OCI-LY7 (cell line): Measurements from ENCODE around the gene PCCA. TPM values are rescaled to one million over a fixed set of nuclear protein-coding genes. Genes with fewer than 3 reads are reported as not detected.

Source experiments
- BruUV-seq: library from RNA; stranded (reverse); fragments of 400-500 nt; replicated peaks from 2 replicates; lab custom pipeline; 2021; lab: Mats Ljungman, UMichigan
- CTCF ChIA-PET: fragments of 300-600 bp; sonication (Branson Sonifier 250); formaldehyde crosslinking; loops from one replicate; lab custom pipeline; 2022; ENCODE audit warnings: antibody characterized with exemption; ENCODE audit not compliant: unreplicated experiment; lab: Charles Lee
- POLR2A ChIA-PET: fragments of 300-600 bp; sonication (Branson Sonifier 250); formaldehyde crosslinking; loops from one replicate; lab custom pipeline; 2022; ENCODE audit warnings: antibody characterized with exemption; lab: Charles Lee
- DNase-seq: peaks from one replicate; pipeline ENCODE4 v3.0.0-alpha.2; 2015; ENCODE audit warnings: low spot score
- H2AFZ ChIP-seq: fragments of 200-600 bp; sonication (generic), shearing (Covaris generic); 2 replicates; pipeline ENCODE4 v1.6.1; 2014; ENCODE audit warnings: mild to moderate bottlenecking, antibody characterized with exemption, low read length, moderate library complexity
- H3K27ac ChIP-seq: fragments of 200-600 bp; sonication (generic); 2 replicates; pipeline ENCODE4 v1.5.1; 2014; ENCODE audit warnings: mixed run types, low read depth, mild to moderate bottlenecking, moderate library complexity, low read length, inconsistent platforms; ENCODE audit not compliant: poor library complexity, severe bottlenecking
- H3K36me3 ChIP-seq: fragments of 200-600 bp; sonication (generic); 2 replicates; pipeline ENCODE4 v1.6.1; 2014; ENCODE audit warnings: mild to moderate bottlenecking, antibody characterized with exemption, low read length, moderate library complexity, mixed read lengths; ENCODE audit not compliant: insufficient read depth
- H3K4me1 ChIP-seq: fragments of 200-600 bp; sonication (generic); 2 replicates; pipeline ENCODE4 v1.5.1; 2014; ENCODE audit warnings: mild to moderate bottlenecking, low read length; ENCODE audit not compliant: insufficient read depth, poor library complexity, severe bottlenecking
- H3K4me2 ChIP-seq: fragments of 200-600 bp; sonication (generic); 2 replicates; pipeline ENCODE4 v1.6.1; 2014; ENCODE audit warnings: mild to moderate bottlenecking, low read length
- H3K4me3 ChIP-seq: fragments of 200-600 bp; sonication (generic); 2 replicates; pipeline ENCODE4 v1.5.1; 2014; ENCODE audit warnings: mild to moderate bottlenecking, low read depth, low read length; ENCODE audit not compliant: poor library complexity, severe bottlenecking
- H3K79me2 ChIP-seq: fragments of 200-600 bp; sonication (generic); 2 replicates; pipeline ENCODE4 v1.6.1; 2016; ENCODE audit warnings: low read depth, mild to moderate bottlenecking, low read length, moderate library complexity, mixed read lengths; ENCODE audit not compliant: insufficient read depth
- H3K9me2 ChIP-seq: fragments of 200-600 bp; sonication (generic); 2 replicates; pipeline ENCODE4 v1.6.1; 2016; ENCODE audit warnings: mild to moderate bottlenecking, low read length, mixed read lengths; ENCODE audit not compliant: insufficient read depth
- H3K9me3 ChIP-seq: fragments of 200-600 bp; sonication (generic); 2 replicates; pipeline ENCODE4 v1.6.1; 2014; ENCODE audit warnings: mild to moderate bottlenecking, mixed run types, low read length, mixed read lengths
- H4K20me1 ChIP-seq: fragments of 200-600 bp; sonication (generic); 2 replicates; pipeline ENCODE4 v1.6.1; 2014; ENCODE audit warnings: mild to moderate bottlenecking, antibody characterized with exemption, low read length, moderate library complexity, mixed read lengths; ENCODE audit not compliant: insufficient read depth
- CTCF ChIP-seq: fragments of 200-600 bp; sonication (generic); conservative IDR thresholded peaks from 2 replicates; pipeline ENCODE4 v1.5.1; 2014; ENCODE audit warnings: mild to moderate bottlenecking, antibody characterized with exemption, low read length, moderate library complexity, mixed read lengths
- EZH2phosphoT487 ChIP-seq: fragments of 200-600 bp; sonication (generic); IDR thresholded peaks from 2 replicates; pipeline ENCODE4 v1.6.1; 2018; ENCODE audit warnings: low read depth, borderline replicate concordance, mild to moderate bottlenecking, mixed run types, antibody characterized with exemption, low read length, moderate library complexity, mixed read lengths
- intact Hi-C: fragments of 100-400 bp; cut with micrococcal nuclease; formaldehyde crosslinking; loops from one replicate; pipeline ENCODE4 v1.10.0; 2022; ENCODE audit not compliant: unreplicated experiment
- total RNA-seq, 2 experiments: library from RNA; depleted of rRNA in 1 of 2; stranded (reverse); fragments of >200 nt in 1 of 2; shearing (Covaris generic) in 1 of 2; gene quantifications; 2 replicates each; pipeline ENCODE4 v1.2.3, GENCODE V29; 2014 to 2022

PCCA gene
- total RNA-seq, 2 experiments from 2014 or later, result 2.7 to 7.2 TPM

GRCh38 chr13:100423375-100423774 is 334.5 kb downstream of the PCCA start:
- H3K79me2 ChIP-seq, result no peaks in the 10 kb centered on the region
- ChIA-PET POLR2A (no interaction called here), CTCF (no interaction called here)
- DNase-seq, result no peak
- H2AFZ ChIP-seq, result no peak overlapping the region
- no peaks in the 10 kb centered on the region for H3K36me3 ChIP-seq
- no peak overlapping the region for H3K4me3 ChIP-seq
- TF ChIP-seq CTCF (no peak), EZH2phosphoT487 (no peak)
- no peak overlapping the region for H3K27ac ChIP-seq
- intact Hi-C loops, result no loop called here
- H3K9me3 ChIP-seq, result no peaks in the 10 kb centered on the region
- H3K9me2 ChIP-seq, result no peaks in the 10 kb centered on the region
- no TSS peak for BruUV-seq
- no peak overlapping the region for H3K4me2 ChIP-seq
- H3K4me1 ChIP-seq, result no peaks in the 10 kb centered on the region
- H4K20me1 ChIP-seq, result no peaks in the 10 kb centered on the region

GRCh38 chr13:100428986-100429385 is 340.1 kb downstream of the PCCA start:
- H3K4me2 ChIP-seq, result no peak overlapping the region
- TF ChIP-seq CTCF, result no peak
- no peak for TF ChIP-seq EZH2phosphoT487
- H3K36me3 ChIP-seq, result no peaks in the 10 kb centered on the region
- BruUV-seq, result no TSS peak
- no peak overlapping the region for H3K4me3 ChIP-seq
- H3K79me2 ChIP-seq, result no peaks in the 10 kb centered on the region
- intact Hi-C loops, result no loop called here
- CTCF ChIA-PET, result no interaction called here
- POLR2A ChIA-PET, result interaction anchor here (0.6 kb wide), 1 partner anchor 286 kb away, joined by 3 read pairs; no protein-coding TSS in a partner anchor
- H2AFZ ChIP-seq, result no peak overlapping the region
- no peak overlapping the region for H3K27ac ChIP-seq
- no peaks in the 10 kb centered on the region for H3K4me1 ChIP-seq
- H3K9me3 ChIP-seq, result no peaks in the 10 kb centered on the region
- H3K9me2 ChIP-seq, result no peaks in the 10 kb centered on the region
- no peak for DNase-seq
- H4K20me1 ChIP-seq, result no peaks in the 10 kb centered on the region

- no peaks in the 10 kb centered on the region for H3K4me1 ChIP-seq
- ChIA-PET CTCF (no interaction called here), POLR2A (no interaction called here)
- no TSS peak for BruUV-seq
- no peak for DNase-seq
- H3K9me2 ChIP-seq, result no peaks in the 10 kb centered on the region
- no peaks in the 10 kb centered on the region for H3K9me3 ChIP-seq
- TF ChIP-seq EZH2phosphoT487, result no peak
- no peak for TF ChIP-seq CTCF
- H3K79me2 ChIP-seq, result no peaks in the 10 kb centered on the region
- no peak overlapping the region for H3K4me2 ChIP-seq
- intact Hi-C loops, result no loop called here
- no peak overlapping the region for H3K27ac ChIP-seq
- H3K36me3 ChIP-seq, result no peaks in the 10 kb centered on the region
- H3K4me3 ChIP-seq, result no peak overlapping the region
- H4K20me1 ChIP-seq, result no peaks in the 10 kb centered on the region
- no peak overlapping the region for H2AFZ ChIP-seq
These were observed 343.7 kb downstream of the PCCA start for GRCh38 chr13:100432611-100433010.
